ENCODE measurements around the gene DNAJC8. TPM values are rescaled to one million over a fixed set of nuclear protein-coding genes. Genes with fewer than 3 reads are reported as not detected.

DNAJC8 gene
- total RNA-seq, 3 donors from 2014 or later (not counting 1 experiment from before 2014, with no cell fraction given): 85.3 to 85.9 (median 85.4) TPM

DNA sequence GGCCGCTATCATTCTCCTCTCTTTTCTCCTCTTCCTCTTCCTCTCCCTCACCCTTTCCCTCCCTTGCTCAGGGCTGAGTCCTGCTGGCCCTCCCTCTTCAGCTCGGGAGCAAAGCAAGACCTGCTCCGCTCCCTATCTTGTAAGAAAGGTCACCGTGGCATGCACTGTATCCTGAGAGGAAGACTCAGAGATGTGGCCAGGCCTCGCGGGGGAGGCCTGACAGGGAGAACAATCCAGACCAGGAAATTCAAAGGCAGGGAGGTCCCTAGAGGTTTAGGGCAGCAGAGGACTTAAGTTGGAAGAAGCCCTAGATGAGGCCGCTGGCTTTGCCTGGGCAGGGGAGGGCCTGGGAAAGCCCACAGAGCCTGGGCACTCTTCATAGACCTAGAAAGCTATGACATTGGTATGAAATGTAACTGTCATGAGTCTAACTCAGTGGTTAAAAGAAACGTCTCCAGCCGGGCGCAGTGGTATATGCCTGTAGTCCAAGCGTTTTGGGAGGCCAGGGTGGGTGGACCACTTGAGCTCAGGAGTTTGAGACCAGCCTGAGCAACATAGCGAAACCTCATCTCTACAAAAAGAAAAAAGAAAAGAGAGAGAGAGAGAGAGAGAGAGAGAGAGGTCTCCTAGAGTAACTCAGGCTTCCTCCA lies 41.7 kb downstream of the DNAJC8 start:
- ATAC-seq (no peak), DNase-seq (no peak)
- Histone ChIP-seq H3K4me3 (ENCODE audit: low read length) (no peak overlapping the region), H3K36me3 (ENCODE audit: control insufficient read depth, insufficient read depth, low read length) (no peaks in the 10 kb centered on the region), H3K27ac (ENCODE audit: low read length) (no peak overlapping the region), H3K9me3 (ENCODE audit: control insufficient read depth, insufficient read depth, low read length) (no peaks in the 10 kb centered on the region), H3K4me1 (ENCODE audit: control insufficient read depth, insufficient read depth, low read length) (peaks cover 28% of the 10 kb centered on the region), H3K27me3 (ENCODE audit: control insufficient read depth, insufficient read depth, low read length) (no peaks in the 10 kb centered on the region)
- H3K4me3 Mint-ChIP-seq: no peak overlapping the region
- intact Hi-C loops (cut with micrococcal nuclease): no loop called here
- peaks cover 20 to 23% of the 10 kb centered on the region in 2 donors for H3K4me1 Mint-ChIP-seq
- H3K9me3 Mint-ChIP-seq: no peaks in the 10 kb centered on the region
- 93% methylated on average over 10 of the region's 12 CpGs for WGBS (ENCODE audit: insufficient coverage)
- no peaks in the 10 kb centered on the region for H3K36me3 Mint-ChIP-seq
- TF ChIP-seq, protein P1, sequence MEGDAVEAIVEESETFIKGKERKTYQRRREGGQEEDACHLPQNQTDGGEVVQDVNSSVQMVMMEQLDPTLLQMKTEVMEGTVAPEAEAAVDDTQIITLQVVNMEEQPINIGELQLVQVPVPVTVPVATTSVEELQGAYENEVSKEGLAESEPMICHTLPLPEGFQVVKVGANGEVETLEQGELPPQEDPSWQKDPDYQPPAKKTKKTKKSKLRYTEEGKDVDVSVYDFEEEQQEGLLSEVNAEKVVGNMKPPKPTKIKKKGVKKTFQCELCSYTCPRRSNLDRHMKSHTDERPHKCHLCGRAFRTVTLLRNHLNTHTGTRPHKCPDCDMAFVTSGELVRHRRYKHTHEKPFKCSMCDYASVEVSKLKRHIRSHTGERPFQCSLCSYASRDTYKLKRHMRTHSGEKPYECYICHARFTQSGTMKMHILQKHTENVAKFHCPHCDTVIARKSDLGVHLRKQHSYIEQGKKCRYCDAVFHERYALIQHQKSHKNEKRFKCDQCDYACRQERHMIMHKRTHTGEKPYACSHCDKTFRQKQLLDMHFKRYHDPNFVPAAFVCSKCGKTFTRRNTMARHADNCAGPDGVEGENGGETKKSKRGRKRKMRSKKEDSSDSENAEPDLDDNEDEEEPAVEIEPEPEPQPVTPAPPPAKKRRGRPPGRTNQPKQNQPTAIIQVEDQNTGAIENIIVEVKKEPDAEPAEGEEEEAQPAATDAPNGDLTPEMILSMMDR (IDR thresholded peaks at IDR 0.05): no peak
- H3K27me3 Mint-ChIP-seq (ENCODE audit: low read depth in 2 of 2): no peaks in the 10 kb centered on the region
- no peak overlapping the region for H3K27ac Mint-ChIP-seq

GRCh38 chr1:28190337-28190979 lies 42.4 kb downstream of the DNAJC8 start:
- H3K4me1 ChIP-seq (ENCODE audit: control insufficient read depth, insufficient read depth, low read length): peaks cover 22% of the 10 kb centered on the region
- Mint-ChIP-seq H3K4me3 (no peak overlapping the region), H3K27me3 (ENCODE audit: low read depth in 2 of 2) (no peaks in the 10 kb centered on the region), H3K27ac (no peak overlapping the region), H3K36me3 (no peaks in the 10 kb centered on the region), H3K4me1 (peaks cover 17 to 22% of the 10 kb centered on the region in 2 donors), H3K9me3 (no peaks in the 10 kb centered on the region)
- no peak overlapping the region for H3K4me3 ChIP-seq (ENCODE audit: low read length)
- 73% methylated on average over 3 of the region's 3 CpGs for whole genome bisulfite sequencing (ENCODE audit: insufficient coverage)
- no peaks in the 10 kb centered on the region for H3K27me3 ChIP-seq (ENCODE audit: control insufficient read depth, insufficient read depth, low read length)
- no peaks in the 10 kb centered on the region for H3K9me3 ChIP-seq (ENCODE audit: control insufficient read depth, insufficient read depth, low read length)
- TF ChIP-seq, protein P1 (IDR thresholded peaks at IDR 0.05): no peak
- no peak for ATAC-seq
- no peak overlapping the region for H3K27ac ChIP-seq (ENCODE audit: low read length)
- intact Hi-C loops (cut with micrococcal nuclease): no loop called here
- H3K36me3 ChIP-seq (ENCODE audit: control insufficient read depth, insufficient read depth, low read length): no peaks in the 10 kb centered on the region
- DNase-seq: no peak

GRCh38 chr1:28185071-28185470 lies 47.8 kb downstream of the DNAJC8 start:
- H3K4me1 ChIP-seq (ENCODE audit: control insufficient read depth, insufficient read depth, low read length): peaks cover 10% of the 10 kb centered on the region
- DNase-seq (no peak), ATAC-seq (no peak)
- Mint-ChIP-seq H3K4me1 (peaks cover 10 to 13% of the 10 kb centered on the region in 2 donors), H3K4me3 (no peak overlapping the region), H3K9me3 (no peaks in the 10 kb centered on the region), H3K36me3 (no peaks in the 10 kb centered on the region), H3K27me3 (ENCODE audit: low read depth in 2 of 2) (no peaks in the 10 kb centered on the region), H3K27ac (no peak overlapping the region)
- H3K4me3 ChIP-seq (ENCODE audit: low read length): no peak overlapping the region
- intact Hi-C loops (cut with micrococcal nuclease): no loop called here
- no peaks in the 10 kb centered on the region for H3K36me3 ChIP-seq (ENCODE audit: control insufficient read depth, insufficient read depth, low read length)
- H3K27ac ChIP-seq (ENCODE audit: low read length): no peak overlapping the region
- H3K9me3 ChIP-seq (ENCODE audit: control insufficient read depth, insufficient read depth, low read length): no peaks in the 10 kb centered on the region
- WGBS (ENCODE audit: insufficient coverage): 100% methylated on average over 1 of the region's 1 CpG
- TF ChIP-seq, protein P1 (IDR thresholded peaks at IDR 0.05): no peak
- no peaks in the 10 kb centered on the region for H3K27me3 ChIP-seq (ENCODE audit: control insufficient read depth, insufficient read depth, low read length)

All from natural killer cell (primary cell).